Amniotic stem cell (primary cell): ENCODE data around the gene EEF2K.
"Not testable (repeated sequence)": the region's sequence is repeated elsewhere in the genome, so short reads cannot be mapped to it uniquely, and the experiment has no call there.

Experiments
- DNase-seq: peaks from one replicate; lab custom pipeline; 2025; lab: John Stamatoyannopoulos, UW

EEF2K gene

GRCh38 chr16:22213236-22213635 lies 7.2 kb downstream of the EEF2K start:
- no peak for DNase-seq

- no peak for DNase-seq
Observed at GRCh38 chr16:22213801-22214200, 7.7 kb downstream of the EEF2K start.

- no peak for DNase-seq
Observed at GRCh38 chr16:22214402-22214801, 8.3 kb downstream of the EEF2K start.

GRCh38 chr16:22214889-22215288 lies 8.8 kb downstream of the EEF2K start:
- DNase-seq, result no peak

GRCh38 chr16:22216191-22216831 lies 10.2 kb downstream of the EEF2K start:
- DNase-seq, result peak; percentile 27

GRCh38 chr16:22216832-22217225 lies 10.8 kb downstream of the EEF2K start:
- not testable (repeated sequence) for DNase-seq

GRCh38 chr16:22217890-22218730 lies 12.0 kb downstream of the EEF2K start:
- no peak for DNase-seq

- DNase-seq, result no peak
Observed at GRCh38 chr16:22219389-22220068, 13.5 kb downstream of the EEF2K start.

GRCh38 chr16:22220069-22220440 lies 14.0 kb downstream of the EEF2K start:
- DNase-seq, result no peak

GRCh38 chr16:22220714-22221113 lies 14.6 kb downstream of the EEF2K start:
- no peak for DNase-seq

- no peak for DNase-seq
Observed at GRCh38 chr16:22222006-22222405, 15.9 kb downstream of the EEF2K start.

GRCh38 chr16:22222998-22223397 lies 16.9 kb downstream of the EEF2K start:
- DNase-seq, result no peak

GRCh38 chr16:22225060-22225459 lies 19.0 kb downstream of the EEF2K start:
- DNase-seq, result no peak

- no peak for DNase-seq
Observed at GRCh38 chr16:22229889-22230288, 23.8 kb downstream of the EEF2K start.

GRCh38 chr16:22232277-22233036 lies 26.4 kb downstream of the EEF2K start:
- DNase-seq, result no peak

- no peak for DNase-seq
Observed at GRCh38 chr16:22233037-22233372, 26.9 kb downstream of the EEF2K start.

GRCh38 chr16:22235839-22236745 lies 30.0 kb downstream of the EEF2K start:
- DNase-seq, result no peak

GRCh38 chr16:22239131-22239805 lies 33.2 kb downstream of the EEF2K start:
- DNase-seq, result no peak

- no peak for DNase-seq
Observed at GRCh38 chr16:22240023-22240710, 34.1 kb downstream of the EEF2K start.

- DNase-seq, result no peak
Observed at GRCh38 chr16:22250522-22250921, 44.4 kb downstream of the EEF2K start.
